RPMI8226 (cell line): ENCODE data around the gene PI4KA.
"Not testable (repeated sequence)": the region's sequence is repeated elsewhere in the genome, so short reads cannot be mapped to it uniquely, and the experiment has no call there.

Experiments
- DNase-seq: peaks from one replicate; pipeline ENCODE4 v3.0.0-alpha.2; 2015

Gene PI4KA

GRCh38 chr22:20774882-20775281 lies 83.7 kb downstream of the PI4KA start:
- DNase-seq, result no peak

- DNase-seq, result no peak
Measured at GRCh38 chr22:20773793-20774212, 84.8 kb downstream of the PI4KA start, which contains the start of gene SERPIND1. Gene SERPIND1, plus strand, starts transcription at chr22:20774113. Its CDS starts 5,200 bp downstream, at chr22:20779313.

- no peak for DNase-seq
Measured at GRCh38 chr22:20771918-20772625, 86.5 kb downstream of the PI4KA start.

- DNase-seq, result not testable (repeated sequence)
Measured at GRCh38 chr22:20769496-20769826, 89.2 kb downstream of the PI4KA start.

- DNase-seq, result no peak
Measured at GRCh38 chr22:20766530-20766929, 92.1 kb downstream of the PI4KA start.

- DNase-seq, result no peak
Measured at GRCh38 chr22:20765938-20766337, 92.7 kb downstream of the PI4KA start.

GRCh38 chr22:20764729-20765128 lies 93.9 kb downstream of the PI4KA start:
- DNase-seq, result no peak

- DNase-seq, result no peak
Measured at GRCh38 chr22:20764471-20764720, 94.2 kb downstream of the PI4KA start.

- no peak for DNase-seq
Measured at GRCh38 chr22:20763630-20764470, 94.8 kb downstream of the PI4KA start.

- no peak for DNase-seq
Measured at GRCh38 chr22:20762233-20762796, 96.3 kb downstream of the PI4KA start.

GRCh38 chr22:20761536-20761935 lies 97.1 kb downstream of the PI4KA start:
- no peak for DNase-seq

GRCh38 chr22:20760084-20760483 lies 98.5 kb downstream of the PI4KA start:
- DNase-seq, result no peak

- DNase-seq, result no peak
Measured at GRCh38 chr22:20758688-20759087, 99.9 kb downstream of the PI4KA start.

GRCh38 chr22:20756846-20757245 lies 101.8 kb downstream of the PI4KA start:
- no peak for DNase-seq

GRCh38 chr22:20752873-20753272 lies 105.7 kb downstream of the PI4KA start:
- DNase-seq, result no peak

GRCh38 chr22:20752104-20752741 lies 106.4 kb downstream of the PI4KA start:
- no peak for DNase-seq

- no peak for DNase-seq
Measured at GRCh38 chr22:20751185-20751851, 107.3 kb downstream of the PI4KA start.

- DNase-seq, result peak; percentile 70
Measured at GRCh38 chr22:20750461-20751184, 108.0 kb downstream of the PI4KA start.

- peak; percentile 33 for DNase-seq
Measured at GRCh38 chr22:20749453-20749852, 109.2 kb downstream of the PI4KA start.

- DNase-seq, result peak; percentile 66
Measured at GRCh38 chr22:20748731-20749428, 109.7 kb downstream of the PI4KA start.

- no peak for DNase-seq
Measured at GRCh38 chr22:20748082-20748481, 110.5 kb downstream of the PI4KA start.

- no peak for DNase-seq
Measured at GRCh38 chr22:20747223-20747622, 111.4 kb downstream of the PI4KA start.
